Measurements from ENCODE around the gene TIGAR. TPM values are rescaled to one million over a fixed set of nuclear protein-coding genes. Genes with fewer than 3 reads are reported as not detected.

TIGAR gene
- total and polyA plus RNA-seq, 3 donors from 2014 or later, result 5.1 to 14.6 (median 14.2) TPM

GRCh38 chr12:4282892-4283511, 38.0 kb upstream of the TIGAR start:
- 73 to 75% methylated on average over 10 to 12 of the region's 12 CpGs for WGBS, 2 donors
- Histone ChIP-seq H3K4me1 (peaks cover 35% of the 10 kb centered on the region), H3K27ac (no peak overlapping the region), H3K27me3 (no peaks in the 10 kb centered on the region), H3K9me3 (no peaks in the 10 kb centered on the region), H3K36me3 (ENCODE audit: low read depth, missing control alignments) (no peaks in the 10 kb centered on the region), H3K4me3 (no peak overlapping the region)
- TF ChIP-seq, protein P1, sequence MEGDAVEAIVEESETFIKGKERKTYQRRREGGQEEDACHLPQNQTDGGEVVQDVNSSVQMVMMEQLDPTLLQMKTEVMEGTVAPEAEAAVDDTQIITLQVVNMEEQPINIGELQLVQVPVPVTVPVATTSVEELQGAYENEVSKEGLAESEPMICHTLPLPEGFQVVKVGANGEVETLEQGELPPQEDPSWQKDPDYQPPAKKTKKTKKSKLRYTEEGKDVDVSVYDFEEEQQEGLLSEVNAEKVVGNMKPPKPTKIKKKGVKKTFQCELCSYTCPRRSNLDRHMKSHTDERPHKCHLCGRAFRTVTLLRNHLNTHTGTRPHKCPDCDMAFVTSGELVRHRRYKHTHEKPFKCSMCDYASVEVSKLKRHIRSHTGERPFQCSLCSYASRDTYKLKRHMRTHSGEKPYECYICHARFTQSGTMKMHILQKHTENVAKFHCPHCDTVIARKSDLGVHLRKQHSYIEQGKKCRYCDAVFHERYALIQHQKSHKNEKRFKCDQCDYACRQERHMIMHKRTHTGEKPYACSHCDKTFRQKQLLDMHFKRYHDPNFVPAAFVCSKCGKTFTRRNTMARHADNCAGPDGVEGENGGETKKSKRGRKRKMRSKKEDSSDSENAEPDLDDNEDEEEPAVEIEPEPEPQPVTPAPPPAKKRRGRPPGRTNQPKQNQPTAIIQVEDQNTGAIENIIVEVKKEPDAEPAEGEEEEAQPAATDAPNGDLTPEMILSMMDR (IDR thresholded peaks at IDR 0.05), result no peak
- no peak for TF ChIP-seq POLR2A (IDR thresholded peaks at IDR 0.05)
- intact Hi-C loops (cut with DNase I; ENCODE audit: low total_unique reads), result no loop called here
- no peak for DNase-seq

DNA sequence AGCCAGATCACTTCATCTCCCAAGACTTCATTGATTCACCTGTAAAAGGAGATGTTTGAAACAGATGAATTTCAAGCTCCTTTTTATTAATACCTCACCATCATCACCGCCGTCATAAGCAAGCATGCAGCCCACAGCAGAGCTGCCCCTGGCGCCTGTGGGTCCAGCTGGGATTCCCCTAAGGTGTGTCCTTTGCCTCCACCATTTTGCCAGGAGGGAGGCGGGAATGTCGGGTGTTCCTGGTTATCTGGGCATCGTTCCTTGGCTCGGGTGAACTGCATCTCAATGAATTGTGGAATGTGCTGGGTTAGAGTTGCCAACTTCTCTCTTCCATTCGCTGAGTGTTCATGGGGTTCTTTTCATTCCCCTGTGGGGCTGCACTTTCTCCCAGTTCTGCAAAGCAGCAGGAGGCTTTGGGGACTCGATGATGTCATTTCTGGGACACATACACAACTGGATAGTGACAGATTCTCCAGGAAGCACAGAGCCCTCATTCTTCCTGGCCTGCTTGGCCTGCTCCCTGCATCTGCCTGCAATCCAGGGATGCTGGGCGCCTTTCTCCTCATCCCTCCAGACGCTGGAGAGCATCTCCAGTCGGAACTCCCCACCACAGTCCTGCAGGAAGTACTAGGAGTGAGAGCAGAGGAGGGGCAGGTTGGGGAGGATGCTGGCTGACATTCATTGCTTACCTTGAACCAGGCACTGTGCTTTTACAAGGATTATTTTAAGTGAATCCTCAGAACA, 37.3 kb upstream of the TIGAR start:
- DNase-seq, result no peak
- peaks cover 36% of the 10 kb centered on the region for H3K4me1 ChIP-seq
- intact Hi-C loops (cut with DNase I; ENCODE audit: low total_unique reads), result no loop called here
- H3K4me3 ChIP-seq, result no peak overlapping the region
- H3K27me3 ChIP-seq, result no peaks in the 10 kb centered on the region
- H3K27ac ChIP-seq, result no peak overlapping the region
- TF ChIP-seq, protein P1 (IDR thresholded peaks at IDR 0.05), result no peak
- no peak for TF ChIP-seq POLR2A (IDR thresholded peaks at IDR 0.05)
- no peaks in the 10 kb centered on the region for H3K9me3 ChIP-seq
- WGBS, 2 donors, result 64 to 69% methylated on average over 12 of the region's 12 CpGs
- H3K36me3 ChIP-seq (ENCODE audit: low read depth, missing control alignments), result no peaks in the 10 kb centered on the region

DNA sequence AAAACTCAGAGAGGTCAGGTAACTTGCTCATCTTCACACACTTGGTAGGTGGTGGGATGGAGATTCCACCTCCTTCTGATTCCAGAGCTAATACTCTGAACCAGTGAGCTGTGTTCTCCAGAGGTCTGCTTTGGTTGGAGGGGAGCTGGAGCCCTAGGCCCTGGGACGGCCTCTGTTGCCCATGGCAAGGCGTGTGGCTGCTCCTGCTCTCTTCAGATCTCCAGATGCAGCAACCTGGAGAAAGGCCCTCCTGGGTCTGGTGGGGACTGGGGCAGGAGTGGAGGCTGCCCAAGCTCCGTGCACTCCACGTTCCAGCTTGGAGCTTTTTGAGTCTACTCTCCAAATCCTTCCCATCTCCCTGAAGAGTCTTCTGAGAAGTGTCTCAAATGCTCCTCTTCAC, 36.7 kb upstream of the TIGAR start:
- intact Hi-C loops (cut with DNase I; ENCODE audit: low total_unique reads), result no loop called here
- Histone ChIP-seq H3K27ac (no peak overlapping the region), H3K9me3 (no peaks in the 10 kb centered on the region), H3K36me3 (ENCODE audit: low read depth, missing control alignments) (no peaks in the 10 kb centered on the region), H3K27me3 (no peaks in the 10 kb centered on the region), H3K4me1 (peaks cover 29% of the 10 kb centered on the region), H3K4me3 (no peak overlapping the region)
- TF ChIP-seq POLR2A (IDR thresholded peaks at IDR 0.05), result no peak
- TF ChIP-seq, protein P1 (IDR thresholded peaks at IDR 0.05), result no peak
- 76 to 79% methylated on average over 2 to 4 of the region's 4 CpGs for WGBS, 2 donors
- DNase-seq, result no peak

DNA sequence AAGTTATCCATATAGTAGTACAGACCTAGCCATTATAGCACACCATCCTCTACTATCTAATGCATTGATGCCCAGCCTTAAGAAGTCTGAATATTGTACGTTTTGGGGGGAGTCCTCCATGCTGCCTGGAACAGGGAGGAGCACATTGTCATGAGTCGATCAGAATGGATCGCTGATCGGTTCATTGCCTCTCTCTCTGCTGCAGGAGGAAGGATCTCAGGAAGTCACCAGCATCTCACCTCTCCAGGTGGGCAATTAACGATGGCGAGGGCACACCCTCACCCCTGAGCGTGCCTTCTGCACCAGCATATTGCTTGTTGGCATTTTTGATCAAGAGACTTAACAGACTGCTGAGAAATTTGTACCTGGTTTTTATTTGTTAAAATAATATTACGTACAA, 35.9 kb upstream of the TIGAR start:
- no peak for TF ChIP-seq POLR2A (IDR thresholded peaks at IDR 0.05)
- TF ChIP-seq, protein P1 (IDR thresholded peaks at IDR 0.05), result no peak
- H3K4me1 ChIP-seq, result peaks cover 29% of the 10 kb centered on the region
- WGBS, 2 donors, result 86% methylated on average over 8 of the region's 8 CpGs
- H3K27me3 ChIP-seq, result no peaks in the 10 kb centered on the region
- intact Hi-C loops (cut with DNase I; ENCODE audit: low total_unique reads), result no loop called here
- no peak overlapping the region for H3K27ac ChIP-seq
- no peaks in the 10 kb centered on the region for H3K36me3 ChIP-seq (ENCODE audit: low read depth, missing control alignments)
- no peak for DNase-seq
- no peaks in the 10 kb centered on the region for H3K9me3 ChIP-seq
- no peak overlapping the region for H3K4me3 ChIP-seq
